ENCODE measurements around the gene TSPAN4.
A peak's percentile ranks its signal among the peaks of the same experiment; 100 is the strongest.

TSPAN4 gene

DNA sequence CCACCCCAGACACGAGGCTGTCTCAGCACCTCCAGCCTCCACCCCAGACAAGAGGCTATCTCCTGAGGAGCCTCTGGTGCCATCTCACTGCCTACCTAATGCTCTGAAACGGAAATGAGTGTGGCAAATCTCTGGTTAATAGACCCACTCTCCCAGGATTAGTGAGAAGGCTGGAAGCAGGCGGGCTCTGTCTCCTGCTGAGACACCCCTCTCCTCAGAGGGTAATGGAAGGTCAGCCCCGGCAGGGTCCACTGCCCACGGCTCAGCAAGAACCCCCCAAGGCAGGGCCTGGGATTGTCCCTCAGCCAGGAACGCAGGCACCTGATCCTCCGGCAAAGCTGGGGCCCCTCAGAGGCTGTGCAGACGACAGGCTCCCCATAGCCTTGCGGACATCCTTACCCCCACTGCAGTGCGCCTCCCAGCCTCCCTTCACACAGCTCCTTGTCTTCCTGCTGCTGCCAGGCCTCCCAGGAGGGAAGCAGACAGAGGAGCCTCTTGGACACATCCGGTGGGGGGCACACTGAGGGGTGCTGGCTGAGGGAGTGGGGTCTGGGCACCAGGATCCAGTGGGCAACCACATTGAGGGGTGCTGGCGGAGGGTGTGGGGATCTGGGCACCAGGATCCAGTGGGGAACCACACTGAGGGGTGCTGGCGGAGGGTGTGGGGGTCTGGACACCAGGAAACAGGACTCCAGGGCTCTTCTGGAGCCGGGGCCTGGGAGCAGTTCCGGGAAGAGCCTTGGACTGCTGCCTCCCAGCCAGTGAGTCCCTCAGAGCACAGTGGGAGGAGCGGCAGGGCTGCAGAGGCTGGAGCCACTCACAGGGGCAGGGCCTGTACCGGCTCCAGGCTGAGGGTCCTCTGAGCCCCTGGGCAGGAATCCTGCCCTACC is 54.8 kb downstream of the TSPAN4 start:
- TF ChIP-seq, protein P1, sequence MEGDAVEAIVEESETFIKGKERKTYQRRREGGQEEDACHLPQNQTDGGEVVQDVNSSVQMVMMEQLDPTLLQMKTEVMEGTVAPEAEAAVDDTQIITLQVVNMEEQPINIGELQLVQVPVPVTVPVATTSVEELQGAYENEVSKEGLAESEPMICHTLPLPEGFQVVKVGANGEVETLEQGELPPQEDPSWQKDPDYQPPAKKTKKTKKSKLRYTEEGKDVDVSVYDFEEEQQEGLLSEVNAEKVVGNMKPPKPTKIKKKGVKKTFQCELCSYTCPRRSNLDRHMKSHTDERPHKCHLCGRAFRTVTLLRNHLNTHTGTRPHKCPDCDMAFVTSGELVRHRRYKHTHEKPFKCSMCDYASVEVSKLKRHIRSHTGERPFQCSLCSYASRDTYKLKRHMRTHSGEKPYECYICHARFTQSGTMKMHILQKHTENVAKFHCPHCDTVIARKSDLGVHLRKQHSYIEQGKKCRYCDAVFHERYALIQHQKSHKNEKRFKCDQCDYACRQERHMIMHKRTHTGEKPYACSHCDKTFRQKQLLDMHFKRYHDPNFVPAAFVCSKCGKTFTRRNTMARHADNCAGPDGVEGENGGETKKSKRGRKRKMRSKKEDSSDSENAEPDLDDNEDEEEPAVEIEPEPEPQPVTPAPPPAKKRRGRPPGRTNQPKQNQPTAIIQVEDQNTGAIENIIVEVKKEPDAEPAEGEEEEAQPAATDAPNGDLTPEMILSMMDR (IDR thresholded peaks at IDR 0.05; ENCODE audit: low read length, missing control alignments), result no peak
- no peak overlapping the region for H3K4me3 ChIP-seq (replicated peaks; ENCODE audit: low read depth, low read length)

DNA sequence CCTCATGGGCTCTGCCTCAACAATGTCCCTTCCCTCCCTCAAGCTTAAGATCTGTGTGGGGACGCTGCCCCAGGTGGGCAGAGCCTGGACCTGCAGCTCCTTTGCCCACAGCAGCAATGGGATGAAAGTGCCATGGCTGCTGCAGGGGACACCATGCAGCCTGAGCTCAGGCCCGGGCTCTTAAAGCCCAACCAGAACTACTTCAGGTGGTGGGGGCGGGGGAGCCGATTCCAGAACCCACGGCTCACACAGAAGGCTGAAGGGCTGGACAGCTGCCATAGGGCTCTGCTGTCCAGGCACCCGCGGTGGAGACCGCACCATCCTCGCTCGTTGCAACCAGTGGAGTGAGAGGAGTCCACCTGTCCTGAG is 55.5 kb downstream of the TSPAN4 start:
- TF ChIP-seq, protein P1 (IDR thresholded peaks at IDR 0.05; ENCODE audit: low read length, missing control alignments), result peak; percentile 37
- H3K4me3 ChIP-seq (replicated peaks; ENCODE audit: low read depth, low read length), result no peak overlapping the region
- peak; percentile 41 for DNase-seq (ENCODE audit: low read depth)

More for the DNA sequence above, 54.8 kb downstream of the TSPAN4 start:
- DNase-seq (ENCODE audit: low read depth), result no peak

DNA sequence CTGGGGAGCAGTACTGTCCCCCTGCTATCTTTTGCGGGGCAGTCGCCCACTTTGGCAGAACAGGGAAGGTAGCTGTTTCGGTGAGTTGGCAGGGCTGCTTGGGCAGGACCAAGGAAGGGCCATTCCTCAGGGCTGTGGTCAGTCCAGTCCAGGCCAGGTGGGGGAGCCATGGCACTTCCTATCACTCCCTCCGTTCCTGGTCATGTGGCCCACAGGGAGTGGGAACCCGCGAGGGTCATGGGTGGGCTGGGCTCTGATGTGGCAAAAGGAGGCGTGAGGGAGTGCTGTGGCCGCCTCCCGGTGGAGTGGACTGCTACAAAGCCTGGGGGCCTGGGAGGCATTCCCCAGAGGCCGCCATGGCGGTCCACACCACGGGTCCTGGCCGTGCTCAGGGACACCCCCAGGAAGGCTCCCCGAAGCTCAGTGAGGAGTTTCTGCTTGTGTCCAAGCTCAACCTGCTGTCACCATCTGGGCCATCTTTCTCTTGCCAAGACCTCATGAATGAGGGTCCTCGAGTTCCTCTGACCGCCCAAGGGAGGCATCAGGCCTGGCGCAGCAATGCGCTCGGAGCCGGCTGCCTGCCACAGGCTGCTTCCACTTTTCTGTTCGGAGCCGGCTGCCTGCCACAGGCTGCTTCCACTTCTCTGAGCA is 56.0 kb downstream of the TSPAN4 start:
- DNase-seq (ENCODE audit: low read depth), result peak; percentile 16
- TF ChIP-seq, protein P1 (IDR thresholded peaks at IDR 0.05; ENCODE audit: low read length, missing control alignments), result peak; percentile 22
- no peak overlapping the region for H3K4me3 ChIP-seq (replicated peaks; ENCODE audit: low read depth, low read length)

DNA sequence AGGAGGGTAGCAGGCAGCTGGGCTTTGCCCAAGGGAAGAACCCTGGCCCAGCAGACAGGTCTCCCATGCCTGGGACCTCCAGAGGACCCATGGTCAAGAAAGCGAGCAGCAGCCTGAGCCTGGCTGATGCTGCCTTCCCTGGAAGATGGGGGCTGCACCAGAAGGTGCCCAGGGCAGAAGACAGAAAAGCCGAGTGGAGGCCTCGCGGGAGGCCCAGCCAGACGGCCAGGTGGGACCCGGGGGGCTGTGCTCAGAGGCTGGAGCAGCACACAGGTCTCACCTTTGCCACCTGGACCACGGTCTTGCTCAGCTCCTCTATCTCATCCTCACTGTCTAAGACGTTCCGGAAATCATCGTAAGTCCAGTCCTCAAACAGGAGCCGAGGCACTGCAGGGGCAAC is 57.1 kb downstream of the TSPAN4 start:
- H3K4me3 ChIP-seq (replicated peaks; ENCODE audit: low read depth, low read length), result no peak overlapping the region
- TF ChIP-seq, protein P1 (IDR thresholded peaks at IDR 0.05; ENCODE audit: low read length, missing control alignments), result no peak
- DNase-seq (ENCODE audit: low read depth), result no peak

DNA sequence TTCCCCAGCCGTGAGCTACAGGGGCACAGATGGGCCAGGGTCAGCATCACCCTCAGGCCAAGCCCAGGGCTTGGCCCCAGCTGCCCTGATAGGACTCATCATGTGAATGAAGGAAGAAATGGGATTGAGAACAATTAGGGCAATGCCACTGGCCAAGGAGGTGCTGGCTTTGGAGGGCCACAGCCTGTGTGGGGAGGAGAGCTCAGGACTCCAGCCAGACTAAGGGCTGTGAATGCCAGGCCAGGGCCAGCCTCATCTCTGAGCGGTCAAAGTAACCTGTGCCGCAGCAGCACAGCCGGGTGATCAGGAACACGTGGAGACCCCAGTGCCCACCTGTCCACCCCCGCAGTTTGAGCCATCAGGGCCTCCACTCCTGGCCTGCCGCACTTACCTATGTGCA is 57.9 kb downstream of the TSPAN4 start:
- no peak for DNase-seq (ENCODE audit: low read depth)
- no peak overlapping the region for H3K4me3 ChIP-seq (replicated peaks; ENCODE audit: low read depth, low read length)
- TF ChIP-seq, protein P1 (IDR thresholded peaks at IDR 0.05; ENCODE audit: low read length, missing control alignments), result no peak

DNA sequence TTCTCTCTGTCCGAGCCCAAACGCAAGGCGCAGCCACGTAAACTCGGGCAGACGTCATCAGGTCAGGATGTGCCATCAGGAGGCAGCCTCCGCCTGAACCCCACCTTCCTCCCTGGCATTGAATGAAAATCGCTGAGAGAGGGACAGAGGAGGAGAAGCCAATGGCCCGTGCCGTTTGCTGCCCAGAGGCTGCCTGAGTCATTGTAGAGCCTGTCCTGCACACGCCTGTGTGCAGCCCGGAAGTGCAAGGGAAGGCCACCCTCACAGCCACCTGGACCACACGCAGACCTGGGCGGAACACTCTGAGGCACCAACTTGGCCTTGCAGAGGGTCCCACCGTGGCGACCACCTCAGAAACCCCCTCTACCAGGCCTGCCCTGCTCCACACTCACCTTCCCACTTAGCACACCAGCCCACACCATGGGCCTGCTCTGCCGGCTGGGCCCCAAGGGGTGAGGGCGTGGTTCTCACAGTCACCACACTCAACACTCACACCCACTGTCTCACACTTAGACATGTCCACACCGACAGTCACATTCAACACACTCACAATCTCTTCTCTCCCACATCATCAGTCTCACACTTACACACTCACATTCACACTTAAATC is 58.9 kb downstream of the TSPAN4 start:
- TF ChIP-seq, protein P1 (IDR thresholded peaks at IDR 0.05; ENCODE audit: low read length, missing control alignments), result no peak
- H3K4me3 ChIP-seq (replicated peaks; ENCODE audit: low read depth, low read length), result no peak overlapping the region
- DNase-seq (ENCODE audit: low read depth), result no peak
